Right atrium auricular region (tissue), 2 donors: Measurements from ENCODE around the gene RYR3. TPM values are rescaled to one million over a fixed set of nuclear protein-coding genes. Genes with fewer than 3 reads are reported as not detected.

Source experiments
- DNase-seq: peaks from one replicate; pipeline ENCODE4 v3.0.0-alpha.2; 2019; ENCODE audit warnings: low spot score
- H3K27ac ChIP-seq, 2 donors: fragments of 200-600 bp; sonication (generic); 1 replicate in 1 of 2; 2 replicates in 1 of 2; pipeline ENCODE4 v1.5.1; 2016 to 2019
- H3K27me3 ChIP-seq, 2 donors: fragments of 200-600 bp; sonication (generic); one replicate each; pipeline versions ENCODE4 v1.5.1 to v1.6.0; 2017 to 2019
- H3K36me3 ChIP-seq: fragments of 200-600 bp; sonication (generic); one replicate; pipeline ENCODE4 v1.5.1; 2016
- H3K4me1 ChIP-seq, 2 donors: fragments of 200-600 bp; sonication (generic); one replicate each; pipeline versions ENCODE4 v1.5.1 to v1.6.0; 2017 to 2019
- H3K4me3 ChIP-seq, 2 donors: fragments of 200-600 bp; sonication (generic); 1 replicate in 1 of 2; 2 replicates in 1 of 2; pipeline ENCODE4 v1.5.1; 2017 to 2019; ENCODE audit warnings: mild to moderate bottlenecking in 1 of 2, moderate library complexity in 1 of 2
- H3K9me3 ChIP-seq, 2 donors: fragments of 200-600 bp; sonication (generic); one replicate each; pipeline ENCODE4 v1.5.1; 2019
- total RNA-seq, 2 donors: library from RNA; depleted of rRNA; stranded (reverse); fragments of >200 nt; gene quantifications; one replicate each; pipeline ENCODE4 v1.1.0, GENCODE V29; 2016
- TF ChIP-seq, protein P1 (sequence below), 2 donors: fragments of 200-600 bp; sonication (generic); IDR thresholded peaks; one replicate each; pipeline ENCODE4 v1.5.1; 2019; ENCODE audit warnings: antibody characterized with exemption in 2 of 2

The RYR3 gene
- total RNA-seq, 2 donors from 2014 or later, result 0.08 to 0.11 TPM

GRCh38 chr15:33296050-33296449 lies 14.7 kb upstream of the RYR3 start:
- no peak for DNase-seq
- TF ChIP-seq, protein P1, sequence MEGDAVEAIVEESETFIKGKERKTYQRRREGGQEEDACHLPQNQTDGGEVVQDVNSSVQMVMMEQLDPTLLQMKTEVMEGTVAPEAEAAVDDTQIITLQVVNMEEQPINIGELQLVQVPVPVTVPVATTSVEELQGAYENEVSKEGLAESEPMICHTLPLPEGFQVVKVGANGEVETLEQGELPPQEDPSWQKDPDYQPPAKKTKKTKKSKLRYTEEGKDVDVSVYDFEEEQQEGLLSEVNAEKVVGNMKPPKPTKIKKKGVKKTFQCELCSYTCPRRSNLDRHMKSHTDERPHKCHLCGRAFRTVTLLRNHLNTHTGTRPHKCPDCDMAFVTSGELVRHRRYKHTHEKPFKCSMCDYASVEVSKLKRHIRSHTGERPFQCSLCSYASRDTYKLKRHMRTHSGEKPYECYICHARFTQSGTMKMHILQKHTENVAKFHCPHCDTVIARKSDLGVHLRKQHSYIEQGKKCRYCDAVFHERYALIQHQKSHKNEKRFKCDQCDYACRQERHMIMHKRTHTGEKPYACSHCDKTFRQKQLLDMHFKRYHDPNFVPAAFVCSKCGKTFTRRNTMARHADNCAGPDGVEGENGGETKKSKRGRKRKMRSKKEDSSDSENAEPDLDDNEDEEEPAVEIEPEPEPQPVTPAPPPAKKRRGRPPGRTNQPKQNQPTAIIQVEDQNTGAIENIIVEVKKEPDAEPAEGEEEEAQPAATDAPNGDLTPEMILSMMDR (IDR thresholded peaks at IDR 0.05), result no peak
- Histone ChIP-seq H3K27ac (no peak overlapping the region), H3K9me3 (no peaks in the 10 kb centered on the region), H3K27me3 (no peaks in the 10 kb centered on the region), H3K4me1 (peaks cover 0 to 4% of the 10 kb centered on the region in 2 donors), H3K36me3 (no peaks in the 10 kb centered on the region), H3K4me3 (no peak overlapping the region)

- no peak for DNase-seq
- no peaks in the 10 kb centered on the region for H3K36me3 ChIP-seq
- no peaks in the 10 kb centered on the region for H3K27me3 ChIP-seq
- TF ChIP-seq, protein P1 (IDR thresholded peaks at IDR 0.05), result no peak
- H3K4me1 ChIP-seq, result peaks cover 0 to 4% of the 10 kb centered on the region in 2 donors
- no peak overlapping the region for H3K4me3 ChIP-seq
- no peak overlapping the region for H3K27ac ChIP-seq
- H3K9me3 ChIP-seq, result no peaks in the 10 kb centered on the region
Observed at GRCh38 chr15:33296856-33297255, 13.9 kb upstream of the RYR3 start.

DNA sequence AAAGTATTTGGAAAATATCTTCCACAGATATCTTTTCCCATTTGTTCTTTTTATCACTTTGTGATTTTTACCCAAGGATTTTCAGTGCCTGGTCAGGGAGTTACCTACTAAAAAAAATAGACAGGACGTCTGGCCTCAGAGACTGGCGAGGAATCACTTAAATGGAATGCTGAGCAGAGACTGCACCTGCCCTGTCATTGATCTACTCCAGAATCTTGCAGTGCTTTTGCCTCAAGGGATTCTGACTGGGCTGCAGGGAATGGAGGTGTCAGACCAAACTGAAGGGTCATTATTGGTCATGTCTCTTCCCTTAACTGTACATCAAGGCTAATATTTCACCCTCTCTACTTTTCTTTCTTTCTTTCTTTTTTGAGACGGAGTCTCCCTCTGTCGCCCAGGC lies 12.1 kb upstream of the RYR3 start:
- TF ChIP-seq, protein P1 (IDR thresholded peaks at IDR 0.05), result no peak
- DNase-seq, result no peak
- H3K27ac ChIP-seq, result no peak overlapping the region
- H3K4me1 ChIP-seq, result no peaks in the 10 kb centered on the region
- H3K27me3 ChIP-seq, result no peaks in the 10 kb centered on the region
- no peaks in the 10 kb centered on the region for H3K9me3 ChIP-seq
- no peak overlapping the region for H3K4me3 ChIP-seq
- H3K36me3 ChIP-seq, result no peaks in the 10 kb centered on the region

GRCh38 chr15:33304924-33305323 lies 5.8 kb upstream of the RYR3 start:
- Histone ChIP-seq H3K4me1 (no peaks in the 10 kb centered on the region), H3K9me3 (no peaks in the 10 kb centered on the region), H3K36me3 (no peaks in the 10 kb centered on the region), H3K27me3 (no peaks in the 10 kb centered on the region), H3K27ac (no peak overlapping the region), H3K4me3 (no peak overlapping the region)
- DNase-seq, result no peak
- TF ChIP-seq, protein P1 (IDR thresholded peaks at IDR 0.05), result no peak

- peaks cover 0 to 5% of the 10 kb centered on the region in 2 donors for H3K4me1 ChIP-seq
- H3K27ac ChIP-seq, result no peak overlapping the region
- H3K27me3 ChIP-seq, result no peaks in the 10 kb centered on the region
- DNase-seq, result no peak
- no peaks in the 10 kb centered on the region for H3K36me3 ChIP-seq
- no peaks in the 10 kb centered on the region for H3K9me3 ChIP-seq
- TF ChIP-seq, protein P1 (IDR thresholded peaks at IDR 0.05), result peak in 1 of 2 donors; percentile 27
- H3K4me3 ChIP-seq, result no peak overlapping the region
Observed at GRCh38 chr15:33309602-33310276, 1.0 kb upstream of the RYR3 start.
